Endothelial cell of umbilical vein (primary cell): Measurements from ENCODE around the gene SPATA32. TPM values are rescaled to one million over a fixed set of nuclear protein-coding genes. Genes with fewer than 3 reads are reported as not detected.
A peak's percentile ranks its signal among the peaks of the same experiment; 100 is the strongest.

Experiments
- BruUV-seq: library from RNA; stranded (reverse); fragments of 400-500 nt; replicated peaks from 2 replicates; lab custom pipeline; 2021; lab: Mats Ljungman, UMichigan
- CTCF ChIA-PET: fragments of 300-600, 350-600 bp; sonication (Branson Sonifier 250); formaldehyde crosslinking; loops from one replicate; lab custom pipeline; 2021; ENCODE audit warnings: antibody characterized with exemption, inconsistent platforms; lab: Charles Lee
- POLR2A ChIA-PET: fragments of 300-600, 350-600 bp; sonication (Branson Sonifier 250); formaldehyde crosslinking; loops from one replicate; lab custom pipeline; 2021; ENCODE audit warnings: antibody characterized with exemption, inconsistent platforms; lab: Charles Lee
- DNase-seq: peaks from one replicate; pipeline ENCODE4 v3.0.0-alpha.2; 2011; ENCODE audit warnings: low read depth, low spot score
- FAIRE-seq: peaks from 2 replicates; lab custom pipeline; 2011; peaks lifted over from hg19 to GRCh38; lab: Jason Lieb, UNC
- H2AFZ ChIP-seq: 2 replicates; pipeline ENCODE4 v1.6.0; 2012; ENCODE audit warnings: low read depth, low read length, control low read depth, inconsistent platforms
- H3K27ac ChIP-seq: 2 replicates; pipeline ENCODE4 v1.5.1; 2011; ENCODE audit warnings: low read depth, mild to moderate bottlenecking, control low read depth, low read length, moderate library complexity; ENCODE audit not compliant: insufficient read depth
- H3K27me3 ChIP-seq, 2 experiments: 2 replicates each; pipeline versions ENCODE4 v1.6.0 to v1.6.1; 2011; ENCODE audit warnings: low read length in 2 of 2, mixed read lengths in 1 of 2; ENCODE audit not compliant: control insufficient read depth in 2 of 2, insufficient read depth in 2 of 2
- H3K36me3 ChIP-seq, 2 experiments: 2 replicates in 1 of 2; 3 replicates in 1 of 2; pipeline ENCODE4 v1.5.1; 2011; ENCODE audit warnings: low read length in 2 of 2, mild to moderate bottlenecking in 1 of 2, moderate library complexity in 1 of 2; ENCODE audit not compliant: control insufficient read depth in 2 of 2, insufficient read depth in 2 of 2; ENCODE audit errors: extremely low read depth in 1 of 2
- H3K4me1 ChIP-seq: 3 replicates; pipeline ENCODE4 v1.5.1; 2011; ENCODE audit warnings: mild to moderate bottlenecking, low read length; ENCODE audit not compliant: control insufficient read depth, insufficient read depth; ENCODE audit errors: extremely low read depth
- H3K4me2 ChIP-seq: 2 replicates; pipeline ENCODE4 v1.6.1; 2011; ENCODE audit warnings: low read length, control low read depth, mixed read lengths; ENCODE audit not compliant: insufficient read depth
- H3K4me3 ChIP-seq, 3 experiments: fragments of 200-600 bp in 1 of 3; sonication (generic), shearing (Covaris generic) in 1 of 3; replicated peaks in 1 of 3; 2 replicates each; pipeline ENCODE4 v1.5.1; 2011 to 2016; ENCODE audit warnings: control low read depth in 3 of 3, low read length in 3 of 3, mild to moderate bottlenecking in 2 of 3, inconsistent platforms in 1 of 3, low read depth in 1 of 3, moderate library complexity in 1 of 3; ENCODE audit not compliant: insufficient read depth in 1 of 3
- H3K79me2 ChIP-seq: 2 replicates; pipeline ENCODE4 v1.6.0; 2012; ENCODE audit warnings: low read length, inconsistent platforms; ENCODE audit not compliant: control insufficient read depth, insufficient read depth
- H3K9ac ChIP-seq: replicated peaks from 2 replicates; pipeline ENCODE3; 2011; ENCODE audit warnings: low read length, control low read depth; ENCODE audit not compliant: insufficient read depth; ENCODE audit errors: extremely low read depth
- H3K9me1 ChIP-seq: replicated peaks from 3 replicates; pipeline ENCODE4 v1.6.0; 2011; ENCODE audit warnings: mild to moderate bottlenecking, low read length; ENCODE audit not compliant: control insufficient read depth, insufficient read depth; ENCODE audit errors: extremely low read depth
- H3K9me3 ChIP-seq: replicated peaks from 2 replicates; pipeline ENCODE4 v1.5.1; 2012; ENCODE audit warnings: low read length, inconsistent platforms; ENCODE audit not compliant: control insufficient read depth, insufficient read depth
- H4K20me1 ChIP-seq: replicated peaks from 2 replicates; pipeline ENCODE3; 2011; ENCODE audit warnings: mild to moderate bottlenecking, low read length; ENCODE audit not compliant: control insufficient read depth, insufficient read depth; ENCODE audit errors: extremely low read depth
- EZH2 ChIP-seq: IDR thresholded peaks from 2 replicates; pipeline ENCODE4 v1.6.1; 2012; ENCODE audit warnings: borderline replicate concordance, low read depth, mild to moderate bottlenecking, moderate library complexity, low read length, inconsistent platforms; ENCODE audit not compliant: severe bottlenecking
- FOS ChIP-seq: IDR thresholded peaks from 2 replicates; pipeline ENCODE4 v1.6.1; 2011; ENCODE audit warnings: mild to moderate bottlenecking, low read length, moderate library complexity, borderline replicate concordance; ENCODE audit not compliant: insufficient read depth
- GATA2 ChIP-seq: IDR thresholded peaks from 2 replicates; pipeline ENCODE4 v1.7.0; 2011; ENCODE audit warnings: low read depth, mild to moderate bottlenecking, moderate library complexity, mixed read lengths, low read length; ENCODE audit not compliant: insufficient read length, insufficient read depth
- JUN ChIP-seq: IDR thresholded peaks from 2 replicates; pipeline ENCODE4 v1.6.1; 2011; ENCODE audit warnings: borderline replicate concordance, low read depth; ENCODE audit not compliant: insufficient read length, insufficient read depth
- MYC ChIP-seq: IDR thresholded peaks from one replicate; pipeline ENCODE4 v1.6.1; 2011; ENCODE audit warnings: mild to moderate bottlenecking, low read depth, low read length
- POLR2A ChIP-seq: IDR thresholded peaks from 2 replicates; pipeline ENCODE4 v1.6.1; 2012; ENCODE audit warnings: low read depth, mild to moderate bottlenecking, control low read depth, low read length
- POLR2AphosphoS5 ChIP-seq: IDR thresholded peaks from 2 replicates; pipeline ENCODE4 v1.6.1; 2012; ENCODE audit warnings: low read depth, mild to moderate bottlenecking, control low read depth, low read length, moderate library complexity; ENCODE audit not compliant: insufficient read depth
- dilution Hi-C: fragments of 300-500 bp; cut with MboI; formaldehyde crosslinking; loops from one replicate; pipeline ENCODE4 v1.15.0; 2019; ENCODE audit warnings: low sequenced_read_pairs; ENCODE audit not compliant: extremely low pct_ligation_motif_present
- intact Hi-C: fragments of 100-400 bp; cut with micrococcal nuclease; formaldehyde crosslinking; loops from one replicate; pipeline ENCODE4 v1.10.0; 2022
- polyA plus RNA-seq, 4 experiments: library from polyadenylated mRNA; depleted of rRNA in 3 of 4; stranded (reverse) in 3 of 4; unstranded in 1 of 4; fragments of >200 nt; gene quantifications; 2 replicates each; pipeline versions ENCODE4 v1.2.1 to v1.2.3, GENCODE V29; 2011 to 2012; ENCODE audit warnings: missing spikeins in 1 of 4
- total RNA-seq: library from RNA; stranded (reverse); gene quantifications from 2 replicates; pipeline ENCODE4 v1.2.3, GENCODE V29; 2021
- TF ChIP-seq, protein P1 (sequence below), 2 donors: IDR thresholded peaks; 1 replicate in 1 of 2; 2 replicates in 1 of 2; pipeline ENCODE4 v1.5.1; 2011; ENCODE audit warnings: low read length in 2 of 2, mild to moderate bottlenecking in 2 of 2, moderate library complexity in 2 of 2, control low read depth in 1 of 2, inconsistent platforms in 1 of 2, low read depth in 1 of 2; ENCODE audit not compliant: insufficient read depth in 1 of 2; ENCODE audit errors: extremely low read depth in 1 of 2
- TF ChIP-seq, protein P2 (sequence below): IDR thresholded peaks from 2 replicates; pipeline ENCODE4 v1.6.1; 2011; ENCODE audit not compliant: insufficient read depth, insufficient read length

Gene SPATA32
- total and polyA plus RNA-seq, 2 donors (not counting 3 experiments of a cell fraction or from before 2014, with no cell fraction given) = not detected

DNA sequence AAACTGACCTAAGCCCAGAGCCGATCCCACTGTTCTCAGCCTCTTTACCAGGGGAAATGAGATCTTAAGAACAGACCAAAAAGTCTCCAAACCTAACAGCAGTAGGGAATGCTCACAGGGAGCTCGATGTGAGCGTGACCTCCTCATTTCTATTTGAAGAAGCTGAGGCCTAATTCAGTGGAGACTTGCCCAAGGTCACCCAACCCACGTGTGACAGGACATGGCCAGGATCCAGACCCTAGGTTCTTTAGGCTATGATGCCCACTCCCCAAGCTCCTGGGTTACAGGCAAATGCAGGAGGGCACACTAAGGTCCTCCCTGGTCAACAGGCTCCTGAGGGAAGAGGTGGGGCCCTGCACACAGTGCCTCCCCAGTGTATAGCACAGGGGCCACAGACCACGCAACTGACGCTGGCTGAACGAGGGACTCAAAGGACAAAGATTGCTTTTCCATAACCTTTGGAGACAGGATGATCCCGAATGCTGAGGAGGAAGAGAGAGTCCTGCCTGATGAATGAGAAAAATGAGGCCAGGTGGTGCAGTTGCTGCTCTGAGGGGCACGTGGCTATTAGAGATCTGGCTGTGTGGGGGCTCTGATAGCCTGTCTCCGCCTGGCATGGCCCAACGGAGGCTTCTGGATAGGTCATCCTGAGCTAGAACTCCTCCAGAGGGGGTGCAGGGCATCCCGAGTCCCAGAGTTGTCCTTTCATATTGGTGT lies 31.0 kb upstream of the SPATA32 start:
- FAIRE-seq (no peak), DNase-seq (no peak)
- ChIA-PET CTCF (interaction anchor here (0.9 to 5.3 kb wide), 17 partner anchors 7 to 158 kb away, joined by 3 to 69 read pairs (median 4); partner anchors contain the start of genes ACBD4 and MAP3K14), POLR2A (interaction anchor here (1.5 kb wide), 1 partner anchor 144 kb away, joined by 7 read pairs; the partner anchor contains the start of gene HEXIM1)
- peaks cover 35% of the 10 kb centered on the region for H3K79me2 ChIP-seq
- intact Hi-C loops = loop anchor here (1.0 to 2.0 kb wide), 2 partner anchors 24 to 78 kb away; partner anchors contain the start of gene MAP3K14
- H3K4me1 ChIP-seq = peaks cover 45% of the 10 kb centered on the region
- H4K20me1 ChIP-seq = no peaks in the 10 kb centered on the region
- H3K27ac ChIP-seq = peak overlapping the region; percentile 7
- peaks cover 0 to 14% of the 10 kb centered on the region in 2 experiments for H3K36me3 ChIP-seq
- no peak overlapping the region for H2AFZ ChIP-seq
- no TSS peak for BruUV-seq
- no peak overlapping the region for H3K4me2 ChIP-seq
- H3K9ac ChIP-seq = no peak overlapping the region
- H3K4me3 ChIP-seq = no peak overlapping the region
- dilution Hi-C loops = no loop called here
- H3K9me1 ChIP-seq = no peaks in the 10 kb centered on the region
- TF ChIP-seq GATA2 = no peak
- TF ChIP-seq, protein P1, sequence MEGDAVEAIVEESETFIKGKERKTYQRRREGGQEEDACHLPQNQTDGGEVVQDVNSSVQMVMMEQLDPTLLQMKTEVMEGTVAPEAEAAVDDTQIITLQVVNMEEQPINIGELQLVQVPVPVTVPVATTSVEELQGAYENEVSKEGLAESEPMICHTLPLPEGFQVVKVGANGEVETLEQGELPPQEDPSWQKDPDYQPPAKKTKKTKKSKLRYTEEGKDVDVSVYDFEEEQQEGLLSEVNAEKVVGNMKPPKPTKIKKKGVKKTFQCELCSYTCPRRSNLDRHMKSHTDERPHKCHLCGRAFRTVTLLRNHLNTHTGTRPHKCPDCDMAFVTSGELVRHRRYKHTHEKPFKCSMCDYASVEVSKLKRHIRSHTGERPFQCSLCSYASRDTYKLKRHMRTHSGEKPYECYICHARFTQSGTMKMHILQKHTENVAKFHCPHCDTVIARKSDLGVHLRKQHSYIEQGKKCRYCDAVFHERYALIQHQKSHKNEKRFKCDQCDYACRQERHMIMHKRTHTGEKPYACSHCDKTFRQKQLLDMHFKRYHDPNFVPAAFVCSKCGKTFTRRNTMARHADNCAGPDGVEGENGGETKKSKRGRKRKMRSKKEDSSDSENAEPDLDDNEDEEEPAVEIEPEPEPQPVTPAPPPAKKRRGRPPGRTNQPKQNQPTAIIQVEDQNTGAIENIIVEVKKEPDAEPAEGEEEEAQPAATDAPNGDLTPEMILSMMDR (IDR thresholded peaks at IDR 0.05; ENCODE audit: extremely low read depth in 1 of 2, insufficient read depth in 1 of 2, low read depth in 1 of 2, low read length in 2 of 2) = no peak
- no peak for TF ChIP-seq MYC
- TF ChIP-seq, protein P2, sequence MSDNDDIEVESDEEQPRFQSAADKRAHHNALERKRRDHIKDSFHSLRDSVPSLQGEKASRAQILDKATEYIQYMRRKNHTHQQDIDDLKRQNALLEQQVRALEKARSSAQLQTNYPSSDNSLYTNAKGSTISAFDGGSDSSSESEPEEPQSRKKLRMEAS = no peak
- TF ChIP-seq POLR2A = no peak
- no peak for TF ChIP-seq POLR2AphosphoS5
- no peak for TF ChIP-seq EZH2
- no peak for TF ChIP-seq FOS
- TF ChIP-seq JUN = no peak
- no peaks in the 10 kb centered on the region for H3K27me3 ChIP-seq
- no peaks in the 10 kb centered on the region for H3K9me3 ChIP-seq
